Eye (tissue), 1 donor: ENCODE data around the gene MIB1.
"Not testable (repeated sequence)": the region's sequence is repeated elsewhere in the genome, so short reads cannot be mapped to it uniquely, and the experiment has no call there.

ENCODE experiments used
- DNase-seq: peaks from one replicate; pipeline ENCODE4 v3.0.0-alpha.2; 2015

The MIB1 gene

GRCh38 chr18:21740538-21741311 is at the start of gene MIB1:
Gene MIB1 (plus strand): TSS chr18:21740792. CDS start chr18:21741584, 792 bp downstream.
- peak; percentile 100 for DNase-seq

GRCh38 chr18:21693322-21693721 is 47.3 kb upstream of the MIB1 start:
- DNase-seq, result no peak

- peak; percentile 1 for DNase-seq
These were observed 40.0 kb upstream of the MIB1 start for GRCh38 chr18:21700528-21701075.

DNA sequence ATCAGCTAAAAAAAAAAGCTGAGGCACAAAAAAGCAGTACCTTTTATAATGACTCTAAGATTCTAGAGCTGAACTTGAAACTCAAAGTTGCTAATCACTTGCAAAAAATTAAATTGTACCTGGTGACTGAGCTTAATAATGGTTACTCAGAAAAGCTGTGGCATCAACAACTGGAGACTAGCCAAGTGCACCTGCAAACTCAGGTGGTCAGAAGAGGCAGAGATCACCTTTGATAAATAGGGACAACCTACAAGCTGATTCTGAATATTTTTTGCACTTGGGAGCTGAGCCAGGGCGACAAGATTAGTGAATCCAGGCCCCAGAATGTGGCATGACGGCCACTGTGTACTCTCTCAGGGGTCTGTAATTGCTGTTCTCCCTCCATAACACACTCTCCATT is 39.0 kb upstream of the MIB1 start:
- no peak for DNase-seq

GRCh38 chr18:21702602-21703001 is 38.0 kb upstream of the MIB1 start:
- DNase-seq, result peak; percentile 3

DNA sequence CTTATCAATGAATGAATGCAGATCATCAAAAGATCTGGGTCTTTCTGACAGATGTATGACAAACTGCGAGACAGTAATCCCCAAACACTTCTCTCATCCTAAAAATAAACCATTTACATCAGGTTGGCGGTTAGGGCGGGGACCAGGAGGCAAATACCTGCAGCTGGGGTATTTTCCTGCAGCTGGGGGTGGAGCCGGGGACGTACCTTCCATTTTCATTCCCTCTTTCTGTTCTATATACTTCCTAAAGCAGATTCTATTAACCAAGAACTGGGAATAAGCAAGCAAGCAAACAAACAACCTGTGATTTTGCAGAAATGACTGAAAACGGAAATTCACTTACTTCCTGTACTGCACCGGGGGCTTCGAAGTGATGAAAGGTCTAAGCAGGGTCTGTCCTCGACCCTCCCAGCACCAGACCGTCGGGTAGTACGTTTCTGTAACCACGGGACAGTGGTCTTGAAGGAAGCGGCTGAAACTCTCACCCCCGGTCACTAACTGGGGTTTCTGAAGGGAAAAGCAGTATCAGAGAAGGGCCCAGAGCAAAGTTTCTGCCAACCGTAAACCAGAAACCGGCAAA is 37.3 kb upstream of the MIB1 start:
- no peak for DNase-seq

DNA sequence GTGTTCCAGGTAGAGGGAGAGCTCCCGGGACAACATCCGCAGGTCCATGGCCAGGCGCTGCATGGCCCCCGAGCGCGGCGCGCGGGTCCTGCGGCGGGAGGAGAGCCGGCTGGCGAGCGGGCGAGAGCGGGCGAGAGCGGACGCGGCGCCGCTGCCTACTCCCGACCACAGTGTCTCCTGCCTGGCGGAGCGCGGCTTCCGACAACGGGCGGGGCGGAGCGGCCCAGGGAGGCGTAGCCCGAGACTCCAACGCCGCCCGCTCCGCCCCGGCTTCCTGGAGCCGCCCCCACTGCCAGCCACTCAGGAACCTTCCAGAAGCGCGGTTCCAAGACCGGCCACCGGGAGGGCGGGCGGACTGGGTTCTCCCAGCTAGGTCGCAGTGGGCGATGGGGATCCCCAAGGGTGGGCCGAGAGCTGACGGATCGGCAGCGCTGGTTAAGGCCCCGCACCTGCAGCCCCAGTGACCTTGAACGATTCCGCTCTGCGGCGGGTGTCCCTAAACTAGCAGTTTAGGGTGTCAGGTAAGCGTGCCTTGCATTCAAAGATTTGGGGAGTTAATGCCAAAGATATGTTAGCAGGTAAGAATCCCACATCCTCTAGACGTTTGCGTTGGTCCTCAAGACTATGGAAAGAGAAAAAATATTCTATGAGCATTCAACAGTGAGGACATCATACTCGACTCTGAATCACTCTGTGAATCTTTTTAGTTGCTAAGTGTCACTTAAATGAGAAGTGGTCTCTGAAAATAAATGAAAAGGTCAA is 35.8 kb upstream of the MIB1 start, which contains the start of gene ABHD3:
TSS of gene ABHD3 (minus strand) at position 172 of the 762 bp plus-strand sequence. CDS start at position 63, 109 bp downstream.
- DNase-seq, result peak; percentile 95

DNA sequence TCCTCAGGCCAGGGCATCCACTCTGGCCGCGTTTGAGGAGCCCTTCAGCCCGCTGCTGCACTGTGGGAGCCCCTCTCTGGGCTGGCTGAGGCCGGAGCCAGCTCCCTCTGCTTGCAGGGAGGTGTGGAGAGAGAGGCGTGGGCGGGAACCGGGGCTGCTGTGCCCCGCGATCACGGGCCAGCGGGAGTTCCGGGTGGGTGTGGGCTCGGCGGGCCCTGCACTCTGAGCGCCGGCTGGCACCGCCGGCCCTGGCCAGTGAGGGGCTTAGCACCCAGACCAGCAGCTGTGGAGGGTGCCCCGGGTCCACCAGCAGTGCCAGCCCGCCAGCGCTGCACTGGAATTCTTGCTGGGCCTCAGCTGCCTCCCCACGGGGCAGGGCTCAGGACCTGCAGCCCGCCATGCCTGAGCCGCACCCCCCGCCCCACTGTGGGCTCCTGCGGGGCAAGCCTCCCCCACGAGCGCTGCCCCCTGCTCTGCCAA is 34.2 kb upstream of the MIB1 start:
- no peak for DNase-seq

- DNase-seq, result not testable (repeated sequence)
These were observed 33.5 kb upstream of the MIB1 start for GRCh38 chr18:21707130-21707529.

DNA sequence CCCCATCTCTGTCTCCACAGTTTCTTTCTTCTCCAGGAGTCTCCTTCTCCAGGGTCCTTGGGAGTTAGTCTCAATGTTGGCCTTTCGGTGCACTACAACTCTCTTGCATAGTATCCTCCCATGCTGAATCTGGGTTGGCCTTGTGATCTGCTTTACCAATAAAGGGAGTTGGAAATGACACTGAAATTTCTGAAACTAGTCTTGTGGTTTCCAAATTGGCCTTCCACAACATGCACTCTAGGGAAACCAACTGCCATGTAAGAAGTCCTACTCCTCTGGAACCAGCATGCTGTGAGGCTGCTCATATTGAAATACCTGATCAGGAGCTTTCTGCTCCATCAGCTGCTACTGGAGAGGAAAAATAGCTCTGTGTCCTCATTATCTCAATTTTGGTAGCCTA is 26.1 kb upstream of the MIB1 start:
- DNase-seq, result no peak

DNA sequence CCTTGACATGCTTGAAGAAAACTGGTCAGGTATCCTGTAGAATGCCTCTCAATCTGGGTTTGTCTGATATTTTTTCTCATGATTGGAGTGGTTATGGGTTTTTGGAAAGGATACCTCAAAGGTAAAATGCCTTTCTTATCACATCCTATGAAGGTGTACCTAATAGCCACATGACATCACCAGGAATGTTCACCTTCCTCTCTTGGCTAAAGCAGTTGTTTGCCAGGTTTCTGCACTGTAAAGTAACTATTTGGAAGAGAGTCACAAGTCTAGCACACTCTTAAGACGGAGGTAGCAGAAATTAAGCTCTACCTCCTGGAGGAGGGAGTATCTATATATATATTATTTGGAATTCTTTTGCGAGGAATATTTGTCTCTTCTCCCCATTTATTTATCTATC is 17.9 kb upstream of the MIB1 start:
- DNase-seq, result no peak

DNA sequence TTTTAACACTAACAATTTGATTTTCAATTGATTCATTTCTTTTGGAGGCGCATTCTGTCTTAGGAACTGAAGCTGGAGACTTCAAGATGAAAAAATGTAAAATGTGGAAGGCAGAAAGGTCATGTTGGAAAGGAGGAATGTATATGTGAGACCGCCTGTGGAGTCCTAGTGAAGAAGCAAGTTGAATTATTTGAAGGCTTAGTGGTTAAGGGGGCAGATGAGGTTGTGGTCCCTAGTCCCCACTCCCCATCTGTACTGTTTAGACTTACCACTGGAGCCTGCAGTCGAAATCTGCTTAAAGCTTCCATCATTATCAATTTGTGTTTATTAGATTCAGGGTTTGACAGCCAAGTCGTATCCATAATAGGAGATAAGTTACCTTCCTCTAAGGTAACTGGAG is 15.4 kb upstream of the MIB1 start:
- DNase-seq, result no peak

DNA sequence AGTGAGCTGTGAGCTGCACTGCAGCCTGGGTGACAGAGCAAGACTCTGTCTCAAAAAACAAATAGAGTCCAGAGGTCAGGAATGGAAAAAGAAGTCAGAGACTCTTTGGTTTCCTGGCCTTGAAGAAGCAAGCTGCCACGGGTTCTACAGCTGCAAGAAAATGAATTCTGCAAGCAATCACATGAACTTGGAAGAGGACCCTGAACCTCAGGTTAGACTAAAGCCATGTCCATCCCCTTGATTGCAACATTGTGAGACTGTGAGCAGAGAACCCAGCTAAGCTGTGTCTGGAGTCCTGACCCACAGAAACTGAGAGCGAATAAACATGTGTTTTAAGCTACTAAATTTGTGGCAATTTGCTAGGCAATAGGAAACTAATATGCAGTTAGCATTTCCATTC is 12.9 kb upstream of the MIB1 start:
- DNase-seq, result no peak

DNA sequence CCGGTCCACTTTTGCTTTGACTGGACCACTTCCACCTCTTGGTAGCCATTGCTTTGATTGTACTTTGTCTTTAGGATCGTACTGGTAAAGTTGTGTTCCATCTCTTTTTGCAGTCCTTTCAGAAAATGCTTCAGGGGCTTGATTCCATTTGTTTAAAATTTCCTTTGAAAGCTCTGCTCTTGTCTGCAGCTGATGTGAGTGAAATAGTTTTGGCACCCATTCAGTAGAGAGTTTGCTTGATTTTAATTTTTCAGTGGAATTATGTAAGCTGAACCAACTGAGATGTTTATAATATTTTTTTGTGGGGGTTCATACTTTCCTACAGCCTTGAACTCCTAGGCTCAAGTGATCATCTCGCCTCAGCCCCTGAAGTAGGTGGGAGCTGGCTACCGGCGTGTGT is 7.6 kb upstream of the MIB1 start:
- DNase-seq, result no peak

DNA sequence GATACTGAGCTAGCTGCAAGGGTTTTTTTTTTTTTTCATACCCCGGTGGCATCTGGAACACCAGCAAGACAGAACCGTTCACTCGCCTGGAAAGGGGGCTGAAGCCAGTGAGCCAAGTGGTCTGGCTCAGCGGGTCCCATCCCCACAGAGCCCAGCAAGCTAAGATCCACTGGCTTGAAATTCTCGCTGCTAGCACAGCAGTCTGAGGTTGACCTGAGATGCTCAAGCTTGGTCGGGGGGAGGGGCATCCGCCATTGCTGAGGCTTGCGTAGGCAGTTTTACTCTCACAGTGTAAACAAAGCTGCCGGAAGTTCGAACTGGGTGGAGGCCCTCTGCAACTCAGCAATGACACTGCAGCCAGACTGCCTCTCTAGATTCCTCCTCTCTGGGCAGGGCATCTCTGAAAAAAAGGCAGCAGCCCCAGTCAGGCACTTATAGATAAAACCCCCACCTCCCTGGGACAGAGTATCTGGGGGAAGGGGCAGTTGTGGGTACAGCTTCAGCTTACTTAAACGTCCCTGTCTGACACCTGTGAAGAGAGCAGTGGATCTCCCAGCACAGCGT is 5.1 kb upstream of the MIB1 start:
- no peak for DNase-seq

DNA sequence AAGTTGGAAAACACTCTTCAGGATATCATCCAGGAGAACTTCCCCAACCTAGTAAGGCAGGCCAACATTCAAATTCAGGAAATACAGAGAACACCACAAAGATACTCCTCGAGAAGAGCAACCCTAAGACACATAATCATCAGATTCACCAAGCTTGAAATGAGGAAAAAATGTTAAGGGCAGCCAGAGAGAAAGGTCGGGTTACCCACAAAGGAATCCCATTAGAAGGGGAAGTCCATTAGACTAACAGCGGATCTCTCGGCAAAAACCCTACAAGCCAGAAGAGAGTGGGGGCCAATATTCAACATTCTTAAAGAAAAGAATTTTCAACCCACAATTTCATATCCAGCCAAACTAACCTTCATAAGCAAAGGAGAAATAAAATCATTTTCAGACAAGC is 3.7 kb upstream of the MIB1 start:
- not testable (repeated sequence) for DNase-seq

GRCh38 chr18:21739604-21740537 is 721 bp upstream of the MIB1 start:
- DNase-seq, result no peak

DNA sequence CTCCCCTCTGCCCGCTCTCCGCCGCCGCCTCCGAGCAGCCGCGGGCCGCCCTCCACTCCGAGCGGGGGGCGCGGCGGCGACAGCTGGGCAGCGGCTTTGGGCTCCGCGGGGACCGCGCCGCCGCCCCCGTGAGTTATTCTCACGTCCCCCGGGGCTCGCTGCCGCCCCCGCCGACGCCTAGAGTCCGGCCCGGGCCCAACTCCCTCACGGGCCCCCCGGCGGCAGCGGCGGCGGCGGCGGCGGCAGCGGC is 645 bp downstream of the MIB1 start:
- no peak for DNase-seq

DNA sequence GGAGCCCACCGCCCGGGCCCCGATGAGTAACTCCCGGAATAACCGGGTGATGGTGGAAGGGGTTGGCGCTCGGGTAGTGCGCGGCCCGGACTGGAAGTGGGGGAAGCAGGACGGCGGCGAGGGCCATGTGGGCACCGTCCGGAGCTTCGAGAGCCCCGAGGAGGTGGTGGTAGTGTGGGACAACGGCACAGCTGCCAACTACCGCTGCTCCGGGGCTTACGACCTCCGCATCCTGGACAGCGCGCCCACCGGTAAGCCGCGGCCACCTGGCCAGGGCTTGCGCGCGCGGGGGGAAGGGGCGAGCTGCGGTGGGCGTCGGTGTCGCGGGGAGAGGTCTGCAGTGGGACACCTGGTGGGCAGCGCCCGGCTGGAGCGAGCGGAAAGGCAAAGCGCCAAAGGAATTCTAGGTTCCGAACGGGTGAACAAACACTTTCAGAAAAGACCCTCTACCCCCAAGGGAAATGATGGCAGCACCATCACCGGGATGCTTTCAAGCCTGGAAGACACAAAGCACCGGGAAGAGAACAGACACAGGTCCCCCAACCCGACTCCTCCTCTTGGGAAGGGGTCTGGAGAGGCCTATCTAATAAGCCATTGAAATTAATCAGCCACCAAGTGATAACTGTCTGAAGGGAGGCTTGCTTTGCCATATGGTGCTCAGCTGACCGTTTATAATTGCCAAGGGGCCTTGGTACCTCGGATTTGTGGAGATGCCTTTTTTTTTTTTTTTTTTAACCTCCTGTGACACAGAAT is 1.1 kb downstream of the MIB1 start:
- DNase-seq, result peak; percentile 86

GRCh38 chr18:21742315-21742687 is 1.7 kb downstream of the MIB1 start:
- no peak for DNase-seq

- no peak for DNase-seq
These were observed 2.7 kb downstream of the MIB1 start for GRCh38 chr18:21743166-21743832.
